ENCODE data around the gene GAPDHS. TPM values are rescaled to one million over a fixed set of nuclear protein-coding genes. Genes with fewer than 3 reads are reported as not detected.

GAPDHS gene
- total and polyA plus RNA-seq, 2 of the 13 experiments (the other 11 are each of a cell fraction or from before 2014, with no cell fraction given): not detected

GRCh38 chr19:35517342-35517741, 15.9 kb upstream of the GAPDHS start:
- in situ Hi-C loops (cut with HindIII; ENCODE audit: extremely low pct_ligation_motif_present, low pct_unique_long_range_greater_than_20kb): no loop called here
- Histone ChIP-seq H3K4me2 (ENCODE audit: low read depth, low read length) (no peak overlapping the region), H3K9me3 (ENCODE audit: low read length) (no peaks in the 10 kb centered on the region), H3K36me3 (replicated peaks in 1 of 2; ENCODE audit: control insufficient read depth in 1 of 2, insufficient read depth in 2 of 2, low read length in 2 of 2) (no peaks in the 10 kb centered on the region), H3K4me1 (ENCODE audit: insufficient read depth, low read length) (peaks cover 18% of the 10 kb centered on the region), H4K20me1 (ENCODE audit: insufficient read depth, low read length) (no peaks in the 10 kb centered on the region), H3K79me2 (ENCODE audit: insufficient read depth, low read length) (no peaks in the 10 kb centered on the region), H3K4me3 (replicated peaks in 1 of 3; ENCODE audit: insufficient read depth in 1 of 3, low read depth in 2 of 3, low read length in 3 of 3) (no peak overlapping the region), H3K27ac (ENCODE audit: extremely low read length, insufficient read depth, low read length) (no peak overlapping the region), H2AFZ (ENCODE audit: low read length) (no peak overlapping the region), H3K27me3 (ENCODE audit: control insufficient read depth in 1 of 2, insufficient read depth in 2 of 2, low read length in 2 of 2) (peaks cover 0 to 32% of the 10 kb centered on the region in 2 experiments; a peak in 4 of 5 replicates), H3K9ac (ENCODE audit: insufficient read depth, low read depth, low read length) (no peak overlapping the region)
- BruUV-seq (replicated peaks): no TSS peak
- ATAC-seq (no peak), FAIRE-seq (no peak), DNase-seq (ENCODE audit: low spot score) (no peak)
- ChIA-PET POLR2A (no interaction called here), CTCF (ENCODE audit: low intra/inter-chr PET ratio, low total read pairs) (no interaction called here)
- WGBS (ENCODE audit: low lambda C conversion rate): 45% methylated on average over 2 of the region's 2 CpGs
- TF ChIP-seq ZNF468 (CRISPR knock-in tag; IDR thresholded peaks at IDR 0.05) (no peak), ZNF260 (CRISPR knock-in tag; IDR thresholded peaks at IDR 0.05; ENCODE audit: borderline replicate concordance, low read depth) (no peak), ISX (CRISPR knock-in tag; conservative IDR thresholded peaks at IDR 0.05) (no peak), FIP1L1 (IDR thresholded peaks at IDR 0.05; ENCODE audit: borderline replicate concordance, insufficient read depth, low read depth, low read length) (no peak), JDP2 (CRISPR knock-in tag; IDR thresholded peaks at IDR 0.05; ENCODE audit: borderline replicate concordance) (no peak), THAP9 (CRISPR knock-in tag; IDR thresholded peaks at IDR 0.05; ENCODE audit: borderline replicate concordance) (no peak), YY1 (IDR thresholded peaks at IDR 0.05; ENCODE audit: insufficient read depth, insufficient replicate concordance, low read depth, low read length) (no peak), NCOA5 (CRISPR knock-in tag; IDR thresholded peaks at IDR 0.05) (no peak), ELF4 (CRISPR knock-in tag; IDR thresholded peaks at IDR 0.05; ENCODE audit: borderline replicate concordance) (no peak), ZNF644 (CRISPR knock-in tag; IDR thresholded peaks at IDR 0.05; ENCODE audit: low read depth) (no peak), ZNF138 (CRISPR knock-in tag; IDR thresholded peaks at IDR 0.05; ENCODE audit: low read depth) (no peak), TAF1 (CRISPR knock-in tag; IDR thresholded peaks at IDR 0.05) (no peak), ZSCAN9 (CRISPR knock-in tag; IDR thresholded peaks at IDR 0.05; ENCODE audit: borderline replicate concordance) (no peak), SIN3B (IDR thresholded peaks at IDR 0.05; ENCODE audit: low read length) (no peak), ZSCAN30 (CRISPR knock-in tag; IDR thresholded peaks at IDR 0.05) (no peak), ZNF567 (CRISPR knock-in tag; IDR thresholded peaks at IDR 0.05; ENCODE audit: borderline replicate concordance) (no peak), HNRNPH1 (optimal IDR thresholded peaks at IDR 0.05; ENCODE audit: low read depth, low read length) (no peak), PATZ1 (CRISPR knock-in tag; IDR thresholded peaks at IDR 0.05) (no peak), SSRP1 (CRISPR knock-in tag; IDR thresholded peaks at IDR 0.05) (no peak), TEAD3 (CRISPR knock-in tag; optimal IDR thresholded peaks at IDR 0.05; ENCODE audit: borderline replicate concordance) (no peak)
- intact Hi-C loops (cut with micrococcal nuclease; ENCODE audit: unreplicated experiment): no loop called here
